ENCODE data around the gene PTH2. TPM values are rescaled to one million over a fixed set of nuclear protein-coding genes. Genes with fewer than 3 reads are reported as not detected.

Gene PTH2
- polyA plus RNA-seq, 3 donors: not detected

GRCh38 chr19:49411681-49412326 lies 11.4 kb downstream of the PTH2 start:
- DNase-seq: no peak

- no peak for DNase-seq
Measured at GRCh38 chr19:49409441-49410029, 13.7 kb downstream of the PTH2 start.

GRCh38 chr19:49408816-49409440 lies 14.3 kb downstream of the PTH2 start:
- DNase-seq: no peak

GRCh38 chr19:49407482-49408015 lies 15.7 kb downstream of the PTH2 start:
- DNase-seq: no peak

GRCh38 chr19:49407079-49407478 lies 16.2 kb downstream of the PTH2 start:
- DNase-seq: no peak

GRCh38 chr19:49403404-49404187 lies 19.6 kb downstream of the PTH2 start:
- peak; percentile 51 for DNase-seq

- DNase-seq: no peak
Measured at GRCh38 chr19:49400029-49400428, 23.2 kb downstream of the PTH2 start.

- DNase-seq: no peak
Measured at GRCh38 chr19:49398931-49399330, 24.3 kb downstream of the PTH2 start.

- no peak for DNase-seq
Measured at GRCh38 chr19:49398001-49398615, 25.1 kb downstream of the PTH2 start.

- no peak for DNase-seq
Measured at GRCh38 chr19:49396738-49397505, 26.3 kb downstream of the PTH2 start.

GRCh38 chr19:49395581-49396407 lies 27.4 kb downstream of the PTH2 start:
- no peak for DNase-seq

- no peak for DNase-seq
Measured at GRCh38 chr19:49393881-49394280, 29.4 kb downstream of the PTH2 start.

- peak; percentile 69 for DNase-seq
Measured at GRCh38 chr19:49391581-49392399, 31.5 kb downstream of the PTH2 start.

GRCh38 chr19:49390929-49391359 lies 32.3 kb downstream of the PTH2 start:
- no peak for DNase-seq

- DNase-seq: no peak
Measured at GRCh38 chr19:49390131-49390928, 32.9 kb downstream of the PTH2 start.

- DNase-seq: no peak
Measured at GRCh38 chr19:49389406-49389805, 33.8 kb downstream of the PTH2 start.

- DNase-seq: no peak
Measured at GRCh38 chr19:49387936-49388372, 35.3 kb downstream of the PTH2 start, which contains the start of gene KASH5. TSS of gene KASH5 (plus strand) at chr19:49388249. CDS start at chr19:49390884, 2,635 bp downstream.

- no peak for DNase-seq
Measured at GRCh38 chr19:49383599-49383998, 39.6 kb downstream of the PTH2 start.

Measured in renal pelvis (tissue), 4 donors.